HPDE6-E6E7 (cell line): Measurements from ENCODE around the gene ARHGAP29.
"Not testable (repeated sequence)": the region's sequence is repeated elsewhere in the genome, so short reads cannot be mapped to it uniquely, and the experiment has no call there.

Source experiments
- DNase-seq: peaks from one replicate; pipeline ENCODE4 v3.0.0; 2011; ENCODE audit warnings: missing footprints; ENCODE audit errors: extremely low spot score

The ARHGAP29 gene

GRCh38 chr1:94165843-94166242 lies 71.5 kb downstream of the ARHGAP29 start:
- DNase-seq, result no peak

- DNase-seq, result not testable (repeated sequence)
These were observed 72.5 kb downstream of the ARHGAP29 start for GRCh38 chr1:94164885-94165284.

GRCh38 chr1:94164121-94164520 lies 73.3 kb downstream of the ARHGAP29 start:
- not testable (repeated sequence) for DNase-seq

GRCh38 chr1:94163249-94163648 lies 74.1 kb downstream of the ARHGAP29 start:
- DNase-seq, result not testable (repeated sequence)

DNA sequence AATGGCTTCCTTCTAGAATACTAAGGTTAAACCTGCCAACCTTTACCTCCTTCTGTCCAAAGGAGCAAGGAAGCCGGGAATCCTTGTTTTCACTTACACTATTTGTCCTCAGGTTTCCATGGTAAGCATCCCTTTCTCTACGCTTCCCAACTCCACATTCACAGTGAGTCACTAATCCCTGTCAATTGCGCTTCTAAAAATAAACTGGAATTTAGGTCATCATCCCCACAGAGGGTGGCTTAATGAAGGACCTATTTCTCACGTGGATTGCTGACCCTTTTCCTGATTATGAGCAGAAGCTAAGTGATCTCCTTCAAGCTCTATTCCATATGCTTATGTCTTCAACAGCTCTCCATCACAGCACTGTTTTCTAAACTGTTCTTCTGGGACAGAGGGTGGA lies 76.6 kb downstream of the ARHGAP29 start:
- DNase-seq, result no peak

- no peak for DNase-seq
These were observed 81.2 kb downstream of the ARHGAP29 start for GRCh38 chr1:94156096-94156625.

DNA sequence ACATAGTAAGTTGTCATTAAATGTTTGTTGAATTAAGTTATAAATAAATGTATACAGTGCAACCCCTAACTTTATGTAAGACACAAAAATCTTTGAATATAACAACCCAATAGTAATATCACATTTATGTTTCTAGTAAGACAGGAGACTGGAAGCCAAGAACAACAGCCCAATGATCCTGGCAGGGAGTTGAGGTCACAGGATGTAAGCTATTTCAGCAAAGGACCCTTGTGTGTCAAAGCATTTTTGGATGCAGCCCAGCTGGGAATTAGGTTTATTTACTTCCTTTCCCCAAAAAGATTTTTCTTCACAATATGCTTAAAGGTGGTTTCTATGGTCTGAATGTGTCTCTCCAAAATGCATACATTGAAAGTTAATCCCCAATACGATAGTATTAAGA lies 82.4 kb downstream of the ARHGAP29 start:
- no peak for DNase-seq

DNA sequence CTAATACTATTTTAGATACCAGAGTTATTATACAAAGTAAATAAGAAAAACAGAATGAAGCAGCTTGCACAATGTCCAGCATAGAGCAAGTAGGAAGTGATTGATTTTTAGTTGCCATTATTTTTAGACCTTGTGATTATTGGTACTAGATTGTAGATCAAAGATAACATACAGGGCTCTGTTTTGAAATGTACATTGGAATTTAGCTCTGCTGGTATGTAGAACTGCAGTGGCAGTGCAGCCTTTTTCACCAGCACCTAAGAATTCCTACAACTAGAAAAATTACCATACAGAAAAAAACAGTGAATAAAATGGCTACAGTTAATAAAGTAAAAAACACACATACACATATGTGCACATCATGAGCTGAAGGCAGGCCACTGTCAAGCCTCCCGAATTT lies 84.3 kb downstream of the ARHGAP29 start:
- DNase-seq, result no peak

DNA sequence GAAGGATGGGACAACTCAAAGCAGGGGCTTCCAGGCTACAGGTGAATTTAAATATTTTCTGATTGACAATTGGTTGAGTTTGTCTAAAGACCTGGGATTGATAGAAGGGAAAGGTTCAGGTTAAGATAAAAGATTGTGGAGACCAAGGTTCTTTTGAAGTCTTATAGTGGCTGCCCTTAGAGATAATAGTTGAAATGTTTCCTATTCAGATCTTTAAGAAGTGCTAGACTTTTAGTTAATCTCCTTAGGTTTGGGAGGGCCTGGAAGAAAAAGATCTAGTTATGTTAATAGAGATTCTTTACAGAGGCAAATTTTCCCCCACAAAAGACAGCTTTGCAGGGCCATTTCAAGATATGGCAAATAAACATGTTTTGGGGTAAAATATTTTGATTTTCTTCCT lies 88.2 kb downstream of the ARHGAP29 start:
- not testable (repeated sequence) for DNase-seq

- DNase-seq, result no peak
These were observed 91.1 kb downstream of the ARHGAP29 start for GRCh38 chr1:94146273-94146672.

DNA sequence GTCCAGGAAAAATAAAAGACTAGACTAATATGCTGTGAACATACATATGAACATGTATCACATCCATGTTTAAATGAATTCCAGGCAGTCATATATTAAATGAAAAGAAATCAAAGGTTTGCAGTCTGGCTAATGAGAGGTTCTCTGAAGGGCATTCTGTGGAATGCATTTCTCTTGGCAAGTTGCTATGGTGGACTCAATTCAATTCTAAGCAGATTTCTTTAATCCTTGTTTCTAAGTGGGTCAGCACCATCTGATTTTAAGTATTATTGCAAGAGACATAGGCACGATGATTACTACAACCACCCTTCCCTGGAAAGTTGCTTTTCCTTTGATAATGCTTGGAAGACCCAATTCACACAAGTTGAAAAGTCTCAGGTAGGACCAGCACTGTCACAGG lies 92.5 kb downstream of the ARHGAP29 start:
- DNase-seq, result no peak

DNA sequence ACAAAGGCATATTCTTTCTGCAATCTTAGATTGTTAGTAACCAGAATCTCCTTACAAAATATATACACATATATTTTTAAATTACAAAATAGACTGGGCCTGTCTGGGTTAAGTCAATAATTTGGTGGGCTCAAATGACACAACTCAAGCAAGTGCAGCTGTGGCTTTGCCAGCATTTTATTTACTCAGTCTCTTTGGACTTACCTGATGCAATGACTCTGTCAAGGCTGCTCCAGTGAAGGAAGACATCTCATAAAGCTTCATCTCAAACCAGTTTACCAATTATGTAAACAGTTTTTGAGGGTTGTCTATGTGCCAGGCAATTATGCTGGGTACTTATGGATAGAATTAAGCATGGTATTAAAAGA lies 93.6 kb downstream of the ARHGAP29 start:
- DNase-seq, result no peak

DNA sequence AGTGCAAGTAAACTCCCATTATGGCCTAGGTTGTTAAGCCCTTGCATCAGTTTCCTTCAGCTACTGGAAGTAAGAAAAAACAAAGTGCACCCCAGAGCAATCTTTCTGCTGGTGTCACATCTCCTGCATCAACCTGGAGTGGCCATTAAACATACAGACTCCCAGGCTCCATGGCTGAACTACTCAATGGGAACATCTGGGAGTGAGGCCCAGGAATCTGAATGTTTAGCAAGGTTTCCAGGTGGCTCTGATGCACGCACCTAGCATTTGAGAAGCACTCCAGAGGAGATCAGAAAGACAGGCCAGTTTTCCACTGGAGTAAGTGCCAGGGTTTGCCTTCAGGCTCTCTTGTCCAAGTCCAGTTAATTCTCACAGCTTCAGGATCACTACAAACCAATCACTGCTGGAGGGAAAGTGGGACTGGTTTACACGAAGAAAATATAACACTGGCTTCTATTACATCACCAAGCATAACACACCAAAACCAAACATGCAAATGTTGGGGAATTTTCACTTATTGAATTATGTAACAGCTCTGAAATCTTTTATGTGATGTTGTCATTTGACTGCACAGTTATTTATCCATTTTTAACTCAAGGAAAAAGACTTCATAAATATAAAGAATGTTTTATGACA lies 94.1 kb downstream of the ARHGAP29 start:
- no peak for DNase-seq

GRCh38 chr1:94142583-94142982 lies 94.8 kb downstream of the ARHGAP29 start:
- no peak for DNase-seq

- DNase-seq, result no peak
These were observed 95.4 kb downstream of the ARHGAP29 start for GRCh38 chr1:94142022-94142421.

DNA sequence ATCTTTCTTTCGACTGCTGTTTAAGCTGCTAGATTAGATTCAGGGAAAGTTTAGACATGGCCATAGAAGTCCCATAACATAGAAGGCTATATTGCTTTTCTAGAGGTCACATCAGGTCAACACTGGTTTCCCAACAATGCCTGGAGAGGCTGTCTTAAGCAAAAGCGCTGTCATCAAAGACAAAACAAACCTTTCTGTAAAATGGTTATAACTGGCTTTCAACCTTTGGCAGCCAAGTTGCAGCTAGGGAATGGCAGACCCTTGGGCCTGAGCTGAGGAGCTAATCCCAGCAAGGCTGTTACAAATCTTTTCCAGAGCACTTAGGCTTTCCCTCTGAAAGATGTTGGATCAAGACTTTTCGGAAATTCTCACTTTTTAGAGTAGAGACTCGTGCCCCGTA lies 105.3 kb downstream of the ARHGAP29 start:
- no peak for DNase-seq

DNA sequence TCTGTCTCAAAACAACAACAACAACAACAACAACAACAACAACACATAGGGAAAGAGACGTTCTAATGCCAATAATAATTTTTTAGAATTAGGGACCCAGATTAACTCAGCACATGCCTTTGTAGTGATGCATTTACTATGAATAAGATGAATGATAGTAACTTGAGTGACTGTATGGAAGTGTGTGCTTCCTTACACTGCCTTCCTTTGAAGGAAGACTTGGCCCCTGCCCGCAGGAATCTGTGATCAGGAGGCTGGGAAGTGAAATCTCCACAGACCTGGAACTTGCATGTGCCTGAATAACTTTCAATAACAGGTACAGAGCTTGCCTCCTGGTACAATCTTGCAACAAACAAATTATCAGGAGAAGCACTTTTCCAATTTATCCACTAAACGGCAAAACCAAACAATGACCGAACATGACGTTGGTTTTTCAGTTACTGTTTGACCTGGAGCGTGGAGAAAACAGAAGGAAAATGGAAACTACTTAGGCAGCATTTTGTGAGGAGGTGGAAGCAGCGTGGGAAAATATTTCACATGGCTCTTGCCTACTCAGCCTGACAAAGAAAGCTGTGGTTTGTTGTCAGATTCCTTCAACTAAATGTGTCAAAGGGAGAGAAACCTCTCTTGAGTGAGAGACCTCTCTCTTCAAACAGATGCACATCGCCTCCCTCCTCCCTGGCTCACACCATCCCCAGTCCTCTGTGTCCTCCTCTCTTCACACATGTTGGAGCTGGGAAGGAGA lies 106.4 kb downstream of the ARHGAP29 start:
- peak; percentile 26 for DNase-seq

DNA sequence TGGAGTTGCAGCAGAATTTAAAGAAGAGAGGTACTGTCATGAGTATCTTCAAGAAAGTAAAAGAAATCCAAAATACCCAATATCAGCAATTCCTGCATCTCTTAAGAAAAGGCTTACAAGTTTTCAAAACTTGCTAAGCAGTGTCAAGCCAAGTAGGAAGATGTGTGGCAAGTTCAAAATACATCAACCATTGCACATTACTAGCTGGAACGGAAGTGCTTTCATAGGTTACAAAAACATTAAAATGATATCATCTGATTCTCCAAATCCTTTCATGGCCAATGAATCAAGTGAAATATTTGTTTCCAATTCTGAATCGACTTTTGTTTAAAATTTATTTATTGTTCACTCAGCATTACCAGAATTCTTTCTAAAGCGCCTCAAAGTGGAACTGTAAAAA lies 110.7 kb downstream of the ARHGAP29 start:
- DNase-seq, result no peak

- DNase-seq, result no peak
These were observed 111.6 kb downstream of the ARHGAP29 start for GRCh38 chr1:94125551-94126514.

- DNase-seq, result no peak
These were observed 112.8 kb downstream of the ARHGAP29 start for GRCh38 chr1:94124538-94124937.

GRCh38 chr1:94122201-94122970 lies 115.0 kb downstream of the ARHGAP29 start:
- DNase-seq, result no peak
